ENCODE results near the gene MGAT3. TPM values are rescaled to one million over a fixed set of nuclear protein-coding genes. Genes with fewer than 3 reads are reported as not detected.

Gene MGAT3
- total and polyA plus RNA-seq, 2 of the 13 experiments (the other 11 are each of a cell fraction or from before 2014, with no cell fraction given): 0.11 to 0.15 TPM

- TF ChIP-seq PCBP1 (IDR thresholded peaks at IDR 0.05; ENCODE audit: borderline replicate concordance, low read depth, low read length) (no peak), GPN1 (CRISPR knock-in tag; IDR thresholded peaks at IDR 0.05; ENCODE audit: borderline replicate concordance) (no peak; the same call in 1 of the 2 replicates), ZNF773 (CRISPR knock-in tag; IDR thresholded peaks at IDR 0.05; ENCODE audit: borderline replicate concordance) (no peak), AKAP8 (CRISPR knock-in tag; IDR thresholded peaks at IDR 0.05) (0 out of 2 replicates have a peak, but pooled peaks have one; percentile 18), THAP8 (CRISPR knock-in tag; IDR thresholded peaks at IDR 0.05; ENCODE audit: borderline replicate concordance) (no peak; the same call in 1 of the 2 replicates), ELF3 (CRISPR knock-in tag; IDR thresholded peaks at IDR 0.05) (peak; percentile 76; the same call in 1 of the 2 replicates), SRF (IDR thresholded peaks at IDR 0.05; ENCODE audit: low read depth, low read length) (no peak), RCOR2 (CRISPR knock-in tag; IDR thresholded peaks at IDR 0.05) (no peak), ZNF652 (CRISPR knock-in tag; IDR thresholded peaks at IDR 0.05; ENCODE audit: borderline replicate concordance, low read depth) (no peak), KLF11 (CRISPR knock-in tag; IDR thresholded peaks at IDR 0.05) (no peak), ZSCAN25 (CRISPR knock-in tag; IDR thresholded peaks at IDR 0.05) (0 out of 2 replicates have a peak, but pooled peaks have one; percentile 21), CBX5 (CRISPR knock-in tag; IDR thresholded peaks at IDR 0.05; ENCODE audit: borderline replicate concordance) (peak; percentile 25; the same call in 1 of the 2 replicates), E2F5 (CRISPR knock-in tag; conservative IDR thresholded peaks at IDR 0.05) (no peak), NFKBIZ (CRISPR knock-in tag; IDR thresholded peaks at IDR 0.05) (no peak), SAFB2 (CRISPR knock-in tag; IDR thresholded peaks at IDR 0.05; ENCODE audit: borderline replicate concordance, low read depth) (no peak; the same call in 1 of the 2 replicates), ZNF709 (CRISPR knock-in tag; IDR thresholded peaks at IDR 0.05) (peak; percentile 67), ZNF547 (CRISPR knock-in tag; IDR thresholded peaks at IDR 0.05) (peak; percentile 59; the same call in 1 of the 2 replicates), ZNF34 (CRISPR knock-in tag; IDR thresholded peaks at IDR 0.05; ENCODE audit: borderline replicate concordance) (no peak), AGO1 (IDR thresholded peaks at IDR 0.05; ENCODE audit: low read depth, low read length, poor library complexity, severe bottlenecking) (no peak), ZNF878 (CRISPR knock-in tag; IDR thresholded peaks at IDR 0.05) (peak; percentile 83), ZNF354B (CRISPR knock-in tag; IDR thresholded peaks at IDR 0.05) (no peak), ZSCAN30 (CRISPR knock-in tag; IDR thresholded peaks at IDR 0.05) (no peak), ONECUT2 (CRISPR knock-in tag; IDR thresholded peaks at IDR 0.05) (no peak), ZNF235 (CRISPR knock-in tag; IDR thresholded peaks at IDR 0.05; ENCODE audit: borderline replicate concordance) (no peak), RFX1 (IDR thresholded peaks at IDR 0.05) (no peak), ZNF891 (CRISPR knock-in tag; IDR thresholded peaks at IDR 0.05) (no peak), EHMT2 (IDR thresholded peaks at IDR 0.05; ENCODE audit: borderline replicate concordance, low read depth, low read length) (no peak), YY1 (IDR thresholded peaks at IDR 0.05; ENCODE audit: insufficient read depth, insufficient replicate concordance, low read depth, low read length) (peak; percentile 94), ZNF430 (CRISPR knock-in tag; IDR thresholded peaks at IDR 0.05) (0 out of 2 replicates have a peak, but pooled peaks have one; percentile 56), SP140L (CRISPR knock-in tag; IDR thresholded peaks at IDR 0.05; ENCODE audit: borderline replicate concordance) (peak; percentile 32; the same call in 1 of the 2 replicates), ZNF766 (CRISPR knock-in tag; IDR thresholded peaks at IDR 0.05; ENCODE audit: borderline replicate concordance) (peak; percentile 69; the same call in 1 of the 2 replicates), ZNF724P (CRISPR knock-in tag; IDR thresholded peaks at IDR 0.05; ENCODE audit: borderline replicate concordance) (0 out of 2 replicates have a peak, but pooled peaks have one; percentile 50)
Measured at GRCh38 chr22:39502109-39502788, 45.4 kb downstream of the MGAT3 start, which contains the start of gene MIEF1 (continued).
